ENCODE measurements around the gene HOXA4. TPM values are rescaled to one million over a fixed set of nuclear protein-coding genes. Genes with fewer than 3 reads are reported as not detected.

Gene HOXA4
- total and polyA plus RNA-seq, 2 of the 4 experiments (the other 2 are of a cell fraction) = 0.36 to 8.0 TPM

- Histone ChIP-seq H3K27ac (ENCODE audit: insufficient read depth, low read length) (no peak overlapping the region), H3K36me3 (ENCODE audit: control insufficient read depth, insufficient read depth, low read length) (no peaks in the 10 kb centered on the region), H2BK20ac (ENCODE audit: low read depth, low read length) (no peak overlapping the region), H3K4me1 (ENCODE audit: control insufficient read depth, insufficient read depth, low read length) (no peaks in the 10 kb centered on the region), H3K9ac (ENCODE audit: low read depth, low read length) (no peak overlapping the region), H3K9me1 (ENCODE audit: insufficient read depth, low read length) (no peaks in the 10 kb centered on the region), H3K27me3 (ENCODE audit: control insufficient read depth, insufficient read depth, low read length) (peaks cover 93% of the 10 kb centered on the region), H2BK120ac (ENCODE audit: low read depth, low read length) (no peak overlapping the region), H2BK15ac (ENCODE audit: low read depth, low read length) (no peak overlapping the region), H2AK5ac (ENCODE audit: low read depth, low read length) (no peak overlapping the region), H4K20me1 (ENCODE audit: insufficient read depth, low read length) (peaks cover 19% of the 10 kb centered on the region; the same call in 1 of the 2 replicates), H3K56ac (ENCODE audit: extremely low read depth, insufficient read depth, low read length) (no peak overlapping the region), H3K23ac (ENCODE audit: low read depth, low read length) (no peak overlapping the region), H4K8ac (ENCODE audit: low read depth in 2 of 2, low read length in 2 of 2) (no peak overlapping the region), H3K14ac (replicated peaks; ENCODE audit: low read depth, low read length) (no peak overlapping the region), H2AFZ (replicated peaks; ENCODE audit: low read length, poor library complexity) (no peak overlapping the region), H3K4me3 (ENCODE audit: insufficient read depth, low read depth, low read length) (no peak overlapping the region), H3K79me1 (ENCODE audit: low read depth in 1 of 2, low read length in 2 of 2) (no peaks in the 10 kb centered on the region), H4K91ac (ENCODE audit: insufficient read depth, low read depth, low read length) (no peak overlapping the region), H4K5ac (ENCODE audit: low read depth, low read length) (no peak overlapping the region), H2AK9ac (replicated peaks; ENCODE audit: low read depth, low read length, poor library complexity) (no peak overlapping the region), H3K18ac (ENCODE audit: low read depth, low read length) (no peak overlapping the region), H3K4ac (ENCODE audit: low read depth, low read length) (no peak overlapping the region), H2BK5ac (ENCODE audit: low read depth, low read length, poor library complexity, severe bottlenecking) (no peak overlapping the region), H3K9me3 (ENCODE audit: control insufficient read depth, insufficient read depth, low read length) (peaks cover 18% of the 10 kb centered on the region), H3K4me2 (ENCODE audit: low read depth, low read length) (no peak overlapping the region)
- no TSS peak for BruUV-seq (replicated peaks)
- TF ChIP-seq NFE2L2 (IDR thresholded peaks at IDR 0.05; ENCODE audit: low read depth, low read length) = no peak
- TF ChIP-seq MAZ (IDR thresholded peaks at IDR 0.05; ENCODE audit: borderline replicate concordance, low read depth, low read length) = no peak
- ChIA-PET CTCF (no interaction called here), POLR2A (ENCODE audit: unreplicated experiment) (no interaction called here)
- 47% methylated on average over 2 of the region's 10 CpGs; no CpG with 5 or more reads in 1 of the 2 experiments for WGBS, 2 experiments (ENCODE audit: extremely low coverage in 2 of 2, insufficient read length in 1 of 2)
- no peak for DNase-seq
- in situ Hi-C loops (cut with MboI; ENCODE audit: low sequenced_read_pairs) = no loop called here
- ATAC-seq (ENCODE audit: low read depth) = no peak
- dilution Hi-C loops (cut with HindIII; ENCODE audit: low sequenced_read_pairs, unreplicated experiment) = no loop called here
- intact Hi-C loops (cut with micrococcal nuclease) = no loop called here
Observed at GRCh38 chr7:27172315-27172774, 41.8 kb upstream of the HOXA4 start.

Data from IMR-90 (cell line).